Eye (tissue), 1 donor: ENCODE data around the gene PAFAH1B1.
"Not testable (repeated sequence)": the region's sequence is repeated elsewhere in the genome, so short reads cannot be mapped to it uniquely, and the experiment has no call there.

Source experiments
- DNase-seq: peaks from one replicate; pipeline ENCODE4 v3.0.0-alpha.2; 2015

Gene PAFAH1B1

DNA sequence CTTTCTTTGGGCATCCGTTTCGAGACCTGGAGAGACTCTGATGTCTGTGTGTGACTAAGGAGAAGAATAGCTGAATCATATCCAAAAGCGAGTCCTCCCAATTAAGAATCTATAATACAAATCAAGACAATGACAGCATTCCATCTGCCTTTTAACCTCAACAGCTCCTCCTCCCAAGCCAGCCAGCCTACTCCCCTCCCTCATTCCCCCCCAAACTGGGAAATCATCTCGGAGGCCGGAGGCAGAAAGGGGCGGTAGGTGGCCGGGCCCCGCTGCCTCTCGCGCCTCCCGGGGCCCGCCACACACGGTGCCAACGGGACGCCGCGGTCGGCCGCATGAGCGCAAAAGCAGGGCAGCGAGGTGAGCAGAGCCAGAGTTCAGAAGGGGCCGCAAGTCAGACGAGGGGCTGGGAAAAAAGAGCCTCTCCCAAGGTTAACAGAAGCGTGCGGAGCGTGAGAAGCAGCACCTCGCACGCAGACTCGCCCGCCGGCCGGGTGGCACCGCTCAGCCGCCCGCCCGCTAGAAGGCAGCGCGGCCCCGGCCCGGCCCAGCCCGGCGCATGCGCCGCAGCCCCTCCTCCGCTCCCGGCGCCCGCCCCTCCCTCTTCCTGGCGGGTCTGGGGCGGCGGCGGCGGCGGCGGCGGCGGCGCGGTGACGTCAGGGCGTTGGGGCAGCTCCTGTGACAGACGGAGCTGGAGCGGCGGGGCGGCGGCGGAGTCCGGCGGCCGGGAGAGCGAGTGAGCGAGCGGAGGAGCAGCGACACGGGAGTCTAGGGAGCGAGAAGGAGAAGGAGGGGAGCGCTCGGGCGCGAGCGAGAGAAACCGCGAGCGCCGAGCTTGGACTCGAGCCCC lies at the start of gene PAFAH1B1:
TSS of gene PAFAH1B1 (plus strand) at position 684 of the 850 bp plus-strand sequence. CDS start 44,635 bp downstream, outside the sequence.
- DNase-seq = peak; percentile 98

DNA sequence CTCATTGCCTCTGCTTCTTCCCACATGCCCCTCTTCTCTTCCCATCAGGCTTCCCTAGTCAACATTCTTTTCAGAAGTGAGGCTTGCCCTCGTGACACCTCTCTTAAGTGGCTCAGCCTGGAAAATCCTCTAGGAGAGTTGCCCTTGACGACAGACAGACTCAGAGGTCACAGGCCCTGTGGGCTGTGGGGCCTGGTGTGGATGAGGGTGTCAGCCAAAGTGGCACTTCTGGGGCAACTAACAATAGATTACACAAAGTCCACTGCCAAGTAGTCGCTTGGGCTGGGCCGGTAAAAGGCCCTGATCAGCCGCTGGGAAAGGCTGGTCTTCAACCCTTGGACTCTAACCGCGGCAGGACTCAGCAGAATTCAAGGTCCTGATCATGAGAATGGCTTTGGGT lies 48.1 kb upstream of the PAFAH1B1 start:
- DNase-seq = no peak

GRCh38 chr17:2547176-2547575 lies 46.3 kb upstream of the PAFAH1B1 start:
- no peak for DNase-seq

DNA sequence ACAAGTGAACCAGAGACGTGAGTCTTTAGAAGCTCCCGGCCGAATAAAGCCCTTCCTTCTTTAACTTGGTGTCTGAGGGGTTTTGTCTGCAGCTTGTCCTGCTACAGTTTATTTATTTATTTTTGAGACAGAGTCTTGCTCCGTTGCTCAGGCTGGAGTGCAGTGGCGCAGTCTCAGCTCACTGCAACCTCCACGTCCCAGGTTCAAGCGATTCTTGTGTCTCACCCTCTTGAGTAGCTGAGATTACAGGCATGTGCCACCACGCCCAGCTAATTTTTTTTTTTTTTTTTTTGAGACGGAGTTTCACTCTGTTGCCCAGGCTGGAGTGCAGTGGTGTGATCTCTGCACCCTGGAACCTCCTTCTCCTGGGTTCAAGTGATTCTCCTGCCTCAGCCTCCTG lies 45.4 kb upstream of the PAFAH1B1 start:
- not testable (repeated sequence) for DNase-seq

GRCh38 chr17:2549392-2550211 lies 43.9 kb upstream of the PAFAH1B1 start:
- DNase-seq = no peak

GRCh38 chr17:2551493-2551892 lies 42.0 kb upstream of the PAFAH1B1 start:
- peak; percentile 52 for DNase-seq

DNA sequence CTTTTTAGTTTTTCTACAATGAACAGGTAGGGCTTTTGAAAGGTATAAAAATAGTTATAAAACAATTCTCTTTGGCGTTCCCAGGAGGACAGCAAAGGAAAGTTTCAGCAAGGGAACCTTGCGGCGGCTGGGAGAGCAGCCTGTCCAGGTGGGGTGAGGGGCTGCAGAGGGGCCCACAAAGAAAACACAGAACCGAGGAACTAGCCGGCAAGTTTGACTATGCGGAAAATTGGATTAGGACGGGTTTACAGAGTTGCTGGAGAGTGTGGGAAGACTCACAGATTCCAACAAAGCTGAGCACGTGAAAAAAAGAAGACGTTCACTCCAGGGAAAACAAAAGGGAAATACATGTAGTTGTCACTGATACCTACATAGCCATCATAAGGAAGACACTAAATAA lies 41.5 kb upstream of the PAFAH1B1 start:
- DNase-seq = peak; percentile 86

- no peak for DNase-seq
These were observed 32.8 kb upstream of the PAFAH1B1 start for GRCh38 chr17:2560658-2561057.

GRCh38 chr17:2562162-2562858 lies 31.1 kb upstream of the PAFAH1B1 start:
- no peak for DNase-seq

DNA sequence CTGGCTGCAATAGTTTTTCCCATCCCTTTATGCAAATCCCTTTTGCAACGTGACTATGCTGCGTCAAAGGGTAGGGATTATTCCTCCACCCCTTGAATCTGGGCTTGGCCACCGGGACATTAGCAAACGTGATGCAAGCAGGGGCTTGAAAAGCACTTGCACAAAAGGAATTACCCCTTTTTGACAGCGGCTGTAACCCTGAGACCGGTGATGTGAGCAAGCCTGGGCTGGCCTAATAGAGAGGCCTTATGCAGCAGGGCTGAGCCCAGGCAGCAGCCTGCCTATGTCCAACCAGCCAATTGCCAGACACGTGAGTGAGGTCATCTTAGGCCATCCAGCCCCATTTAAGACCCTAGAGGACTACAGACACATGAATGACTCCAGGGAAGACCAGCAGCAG lies 30.4 kb upstream of the PAFAH1B1 start:
- DNase-seq = peak; percentile 39

GRCh38 chr17:2563543-2563942 lies 29.9 kb upstream of the PAFAH1B1 start:
- DNase-seq = no peak

DNA sequence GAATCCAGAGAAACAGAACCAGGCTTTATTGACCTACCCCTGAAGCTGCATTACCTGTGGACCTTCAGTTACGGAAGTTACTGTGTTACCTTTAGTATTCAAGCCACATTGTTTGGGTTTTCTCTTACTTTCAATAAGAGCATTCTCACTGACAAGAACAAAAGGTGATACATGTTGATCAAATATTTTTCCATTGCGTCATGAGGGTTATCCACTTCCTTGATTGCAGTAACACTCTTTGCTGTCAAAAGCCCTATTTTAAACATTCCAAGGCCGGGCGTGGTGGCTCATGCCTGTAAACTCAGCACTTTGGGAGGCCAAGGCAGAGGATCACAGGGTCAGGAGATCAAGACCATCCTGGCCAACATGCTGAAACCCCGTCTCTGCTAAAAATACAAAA lies 28.6 kb upstream of the PAFAH1B1 start:
- no peak for DNase-seq

- no peak for DNase-seq
These were observed 27.4 kb upstream of the PAFAH1B1 start for GRCh38 chr17:2566056-2566455.

- DNase-seq = no peak
These were observed 21.7 kb upstream of the PAFAH1B1 start for GRCh38 chr17:2571523-2572303.

DNA sequence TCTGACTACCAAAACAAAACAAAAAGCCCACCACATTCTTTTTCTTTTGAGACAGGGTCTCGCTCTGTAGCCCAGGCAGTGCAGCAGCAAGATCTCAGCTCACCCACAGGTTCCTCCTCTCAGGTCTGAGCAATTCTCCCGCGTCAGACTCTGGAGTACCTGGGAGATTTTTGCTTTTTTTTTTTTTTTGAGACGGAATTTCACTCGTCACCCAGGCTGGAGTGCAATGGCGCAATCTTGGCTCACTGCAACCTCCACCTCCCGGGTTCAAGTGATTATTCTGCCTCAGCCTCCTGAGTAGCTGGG lies 21.2 kb upstream of the PAFAH1B1 start:
- DNase-seq = not testable (repeated sequence)

GRCh38 chr17:2580151-2580550 lies 13.3 kb upstream of the PAFAH1B1 start:
- no peak for DNase-seq

GRCh38 chr17:2580661-2581060 lies 12.8 kb upstream of the PAFAH1B1 start:
- no peak for DNase-seq

DNA sequence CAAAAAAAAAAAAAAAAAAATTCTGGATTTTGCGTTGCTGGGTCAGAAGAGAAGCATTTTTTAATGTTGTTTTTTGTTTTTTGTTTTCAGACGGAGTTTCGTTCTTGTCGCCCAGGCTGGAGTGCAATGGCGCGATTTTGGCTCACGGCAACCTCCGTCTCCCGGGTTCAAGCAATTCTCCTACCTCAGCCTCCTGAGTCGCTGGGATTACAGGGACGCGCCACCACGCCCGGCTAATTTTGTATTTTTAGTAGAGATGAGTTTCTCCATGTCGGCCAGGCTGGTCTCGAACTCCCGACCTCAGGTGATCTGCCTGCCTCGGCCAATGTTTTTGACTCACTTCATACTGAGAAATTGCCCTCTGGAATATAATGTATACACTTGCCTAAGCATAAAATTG lies 11.0 kb upstream of the PAFAH1B1 start:
- DNase-seq = no peak

- no peak for DNase-seq
These were observed 2.3 kb upstream of the PAFAH1B1 start for GRCh38 chr17:2591040-2591640.

DNA sequence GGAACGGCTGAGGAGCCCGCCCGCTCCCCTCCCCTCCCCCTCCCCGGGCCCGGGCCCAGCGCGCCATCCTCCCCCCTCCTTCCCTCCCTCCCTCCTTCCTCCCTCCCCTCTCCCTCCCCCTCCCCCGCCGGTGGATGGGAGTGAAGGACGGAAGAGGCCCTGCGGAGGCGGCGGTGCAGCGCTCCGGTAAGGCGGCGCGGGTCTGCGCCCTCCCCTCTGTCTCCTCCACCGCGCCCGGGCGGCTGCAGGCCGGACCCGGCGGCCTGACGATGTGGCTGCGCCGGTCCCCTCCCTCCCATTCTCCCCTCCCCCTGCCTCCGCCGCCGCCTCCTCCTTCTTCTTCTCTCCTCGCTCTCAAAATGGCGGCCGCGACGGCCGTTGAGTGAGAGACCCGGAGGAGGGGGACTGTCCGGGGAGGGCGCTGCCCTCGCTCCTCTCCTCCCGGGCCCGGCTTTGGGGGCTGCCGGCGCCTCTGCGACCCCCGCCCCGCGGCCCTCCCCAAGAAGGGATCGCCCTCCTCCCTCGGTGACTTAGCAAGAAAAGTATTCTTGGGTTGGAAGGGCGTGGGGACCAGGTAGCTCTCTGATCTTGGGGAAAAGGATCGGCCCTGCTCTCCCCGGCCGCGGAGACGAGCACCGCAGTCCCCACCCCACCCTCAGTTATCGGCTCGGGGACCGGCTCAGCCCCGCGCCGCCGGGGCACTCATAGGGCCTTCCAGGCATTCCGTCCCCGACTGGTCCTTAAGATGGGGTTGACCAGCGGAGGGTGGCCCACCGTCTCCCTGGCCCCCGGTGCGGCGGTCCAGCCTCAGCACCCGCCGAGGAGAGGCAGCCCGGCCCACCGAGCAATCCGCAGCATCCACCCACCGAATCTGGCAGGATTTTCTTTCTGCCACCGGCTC lies 617 bp downstream of the PAFAH1B1 start:
- peak; percentile 94 for DNase-seq
